Thyroid gland (tissue), 4 donors: ENCODE data around the gene ZNF384. TPM values are rescaled to one million over a fixed set of nuclear protein-coding genes. Genes with fewer than 3 reads are reported as not detected.

ENCODE experiments used
- DNase-seq, 2 donors: peaks; one replicate each; pipeline ENCODE4 v3.0.0-alpha.2; 2019
- H3K27ac ChIP-seq, 3 donors: fragments of 200-600 bp; sonication (generic); 1 replicate in 2 of 3; 2 replicates in 1 of 3; pipeline ENCODE4 v1.5.1; 2016 to 2019; ENCODE audit warnings: mild to moderate bottlenecking in 1 of 3, moderate library complexity in 1 of 3
- H3K27me3 ChIP-seq: fragments of 200-600 bp; sonication (generic); one replicate; pipeline ENCODE4 v1.5.1; 2019
- H3K36me3 ChIP-seq, 2 donors: fragments of 200-600 bp; sonication (generic); one replicate each; pipeline ENCODE4 v1.5.1; 2016 to 2019
- H3K4me1 ChIP-seq, 2 donors: fragments of 200-600 bp; sonication (generic); one replicate each; pipeline ENCODE4 v1.5.1; 2017 to 2019
- H3K4me3 ChIP-seq, 3 donors: fragments of 200-600 bp; sonication (generic); replicated peaks in 1 of 3; 1 replicate in 2 of 3; 2 replicates in 1 of 3; pipeline ENCODE4 v1.5.1; 2016; ENCODE audit warnings: mild to moderate bottlenecking in 1 of 3
- H3K9me3 ChIP-seq: fragments of 200-600 bp; sonication (generic); one replicate; pipeline ENCODE4 v1.5.1; 2017
- POLR2A ChIP-seq, 2 donors: fragments of 450-650 bp; IDR thresholded peaks; one replicate each; pipeline ENCODE4 v1.6.1; 2017; ENCODE audit warnings: antibody characterized with exemption in 2 of 2, mild to moderate bottlenecking in 2 of 2, moderate library complexity in 1 of 2
- WGBS, 2 donors: methylation state at CpG; one replicate each; pipeline ENCODE4 v1.1.5; 2017; 5-methylcytosine and 5-hydroxymethylcytosine counted together
- intact Hi-C: fragments of 100-400 bp; cut with DNase I; formaldehyde crosslinking; loops from one replicate; pipeline ENCODE4 v1.15.1; 2023
- total RNA-seq, 4 donors: library from RNA; depleted of rRNA; stranded (reverse); fragments of >200 nt; gene quantifications; one replicate each; pipeline ENCODE4 v1.2.3, GENCODE V29; 2016
- TF ChIP-seq, protein P1 (sequence below), 6 experiments: fragments of 200-600 bp in 3 of 6; fragments of 450-650 bp in 3 of 6; sonication (generic) in 3 of 6; IDR thresholded peaks; one replicate each; pipeline ENCODE4 v1.5.1; 2016 to 2019; ENCODE audit warnings: antibody characterized with exemption in 6 of 6, mild to moderate bottlenecking in 2 of 6, inconsistent platforms in 1 of 6, moderate library complexity in 1 of 6

Gene ZNF384
- total RNA-seq, 4 donors from 2014 or later = 41.9 to 72.8 (median 53.1) TPM

DNA sequence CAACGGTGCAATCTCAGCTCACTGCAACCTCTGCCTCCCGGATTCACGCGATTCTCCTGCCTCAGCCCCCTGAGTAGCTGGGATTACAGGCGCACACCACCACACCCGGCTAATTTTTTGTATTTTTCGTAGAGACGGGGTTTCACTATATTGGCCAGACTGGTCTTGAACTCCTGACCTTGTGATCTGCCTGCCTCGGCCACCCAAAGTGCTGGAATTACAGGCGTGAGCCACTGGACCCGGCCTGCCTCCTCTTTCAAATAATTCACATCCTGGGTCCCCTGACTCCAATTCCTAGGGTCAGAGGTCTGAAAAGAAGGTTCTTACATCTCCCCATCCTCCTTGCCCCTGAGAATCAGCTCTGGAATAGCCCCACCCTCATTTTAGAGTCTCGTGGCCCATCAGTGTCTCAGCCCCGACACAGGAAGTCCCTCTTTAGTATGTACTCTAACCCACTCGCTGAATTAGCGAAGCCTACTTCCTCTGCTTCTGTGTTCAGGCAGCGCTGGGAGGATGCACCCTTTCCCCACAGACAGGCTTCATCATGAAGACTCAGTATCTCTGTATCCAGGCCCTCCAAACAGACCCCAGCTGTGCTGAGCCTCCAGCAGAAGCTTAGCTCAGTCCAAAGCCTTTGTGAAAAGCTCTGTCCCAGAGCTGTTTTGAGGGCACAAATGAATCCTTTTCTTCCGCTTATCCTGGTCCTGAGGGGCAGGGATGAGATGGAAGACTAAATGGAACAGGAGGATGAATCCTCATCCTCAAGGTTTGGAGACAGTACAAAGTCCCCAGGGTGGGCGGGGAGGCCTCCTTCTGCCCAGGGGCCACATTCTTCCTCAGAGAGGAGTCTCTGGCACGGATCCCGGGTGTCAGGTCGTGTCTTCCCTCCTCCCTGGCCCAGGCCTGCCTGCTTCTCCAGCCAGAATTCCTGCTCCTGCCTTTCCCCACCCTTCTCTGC lies 56.9 kb downstream of the ZNF384 start:
- peaks cover 0 to 32% of the 10 kb centered on the region in 2 donors for H3K4me1 ChIP-seq
- peak overlapping the region; percentile 33 to 59 (median 52) for H3K27ac ChIP-seq
- intact Hi-C loops = no loop called here
- no peaks in the 10 kb centered on the region for H3K36me3 ChIP-seq
- no peaks in the 10 kb centered on the region for H3K9me3 ChIP-seq
- TF ChIP-seq, protein P1, sequence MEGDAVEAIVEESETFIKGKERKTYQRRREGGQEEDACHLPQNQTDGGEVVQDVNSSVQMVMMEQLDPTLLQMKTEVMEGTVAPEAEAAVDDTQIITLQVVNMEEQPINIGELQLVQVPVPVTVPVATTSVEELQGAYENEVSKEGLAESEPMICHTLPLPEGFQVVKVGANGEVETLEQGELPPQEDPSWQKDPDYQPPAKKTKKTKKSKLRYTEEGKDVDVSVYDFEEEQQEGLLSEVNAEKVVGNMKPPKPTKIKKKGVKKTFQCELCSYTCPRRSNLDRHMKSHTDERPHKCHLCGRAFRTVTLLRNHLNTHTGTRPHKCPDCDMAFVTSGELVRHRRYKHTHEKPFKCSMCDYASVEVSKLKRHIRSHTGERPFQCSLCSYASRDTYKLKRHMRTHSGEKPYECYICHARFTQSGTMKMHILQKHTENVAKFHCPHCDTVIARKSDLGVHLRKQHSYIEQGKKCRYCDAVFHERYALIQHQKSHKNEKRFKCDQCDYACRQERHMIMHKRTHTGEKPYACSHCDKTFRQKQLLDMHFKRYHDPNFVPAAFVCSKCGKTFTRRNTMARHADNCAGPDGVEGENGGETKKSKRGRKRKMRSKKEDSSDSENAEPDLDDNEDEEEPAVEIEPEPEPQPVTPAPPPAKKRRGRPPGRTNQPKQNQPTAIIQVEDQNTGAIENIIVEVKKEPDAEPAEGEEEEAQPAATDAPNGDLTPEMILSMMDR (IDR thresholded peaks at IDR 0.05) = no peak
- no peak for TF ChIP-seq POLR2A (IDR thresholded peaks at IDR 0.05)
- H3K4me3 ChIP-seq = no peak overlapping the region
- H3K27me3 ChIP-seq = no peaks in the 10 kb centered on the region
- WGBS, 2 donors = 64 to 65% methylated on average over 21 of the region's 21 CpGs
- DNase-seq = peak; percentile 37 to 43

DNA sequence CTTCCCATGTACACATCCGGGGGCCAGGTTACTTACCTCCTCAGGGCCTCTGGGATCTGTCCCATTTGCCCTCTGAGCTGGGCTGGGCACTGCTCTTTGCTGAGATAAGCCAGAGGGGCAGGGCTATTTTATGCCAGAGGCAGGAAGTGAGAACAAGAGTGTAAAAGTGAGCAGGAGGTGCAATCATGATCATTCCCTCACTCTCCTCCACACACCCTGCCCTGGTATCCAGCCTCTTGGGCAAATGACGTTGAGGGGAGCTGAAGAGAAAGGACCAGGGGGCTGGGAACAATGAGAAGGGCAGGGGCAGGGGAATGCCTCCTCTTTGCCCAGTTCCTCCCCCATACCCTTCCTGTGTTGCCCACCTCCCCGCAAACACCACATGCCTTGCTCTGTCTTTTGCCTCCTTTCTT lies 57.6 kb downstream of the ZNF384 start:
- no peaks in the 10 kb centered on the region for H3K36me3 ChIP-seq
- intact Hi-C loops = no loop called here
- H3K4me3 ChIP-seq = no peak overlapping the region
- DNase-seq = no peak
- peaks cover 0 to 26% of the 10 kb centered on the region in 2 donors for H3K4me1 ChIP-seq
- WGBS, 2 donors = 82 to 85% methylated on average over 3 of the region's 3 CpGs
- H3K27ac ChIP-seq = no peak overlapping the region
- TF ChIP-seq, protein P1 (IDR thresholded peaks at IDR 0.05) = no peak
- no peak for TF ChIP-seq POLR2A (IDR thresholded peaks at IDR 0.05)
- no peaks in the 10 kb centered on the region for H3K27me3 ChIP-seq
- no peaks in the 10 kb centered on the region for H3K9me3 ChIP-seq

GRCh38 chr12:6630736-6631135 lies 58.4 kb downstream of the ZNF384 start:
- no peaks in the 10 kb centered on the region for H3K27me3 ChIP-seq
- TF ChIP-seq POLR2A (IDR thresholded peaks at IDR 0.05) = no peak
- TF ChIP-seq, protein P1 (IDR thresholded peaks at IDR 0.05) = no peak
- WGBS, 2 donors = 53 to 56% methylated on average over 5 of the region's 5 CpGs
- H3K36me3 ChIP-seq = no peaks in the 10 kb centered on the region
- no peak overlapping the region for H3K27ac ChIP-seq
- peaks cover 0 to 18% of the 10 kb centered on the region in 2 donors for H3K4me1 ChIP-seq
- no peak for DNase-seq
- H3K4me3 ChIP-seq = no peak overlapping the region
- no peaks in the 10 kb centered on the region for H3K9me3 ChIP-seq
- intact Hi-C loops = no loop called here

DNA sequence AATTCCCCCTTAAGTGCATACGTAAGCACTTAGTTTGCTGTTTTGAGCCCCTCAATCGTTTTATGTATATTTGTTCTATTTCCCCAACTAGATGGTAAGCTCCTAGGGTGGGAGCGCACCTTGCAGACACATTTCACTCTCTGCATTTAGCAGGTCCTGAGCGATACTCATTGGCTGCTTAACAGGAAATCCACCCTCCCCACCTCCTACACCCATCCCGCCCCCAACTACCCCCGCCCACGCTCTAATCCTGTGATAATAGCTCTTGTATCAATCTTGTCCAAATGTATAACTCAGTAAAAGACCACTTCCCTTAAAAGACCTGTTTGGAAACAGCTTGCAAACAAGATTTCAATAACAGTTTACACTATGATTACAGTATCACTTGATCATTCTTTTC lies 61.6 kb downstream of the ZNF384 start:
- DNase-seq = no peak
- Histone ChIP-seq H3K27ac (no peak overlapping the region), H3K27me3 (no peaks in the 10 kb centered on the region), H3K4me3 (no peak overlapping the region), H3K9me3 (no peaks in the 10 kb centered on the region), H3K36me3 (no peaks in the 10 kb centered on the region), H3K4me1 (peaks cover 0 to 2% of the 10 kb centered on the region in 2 donors)
- TF ChIP-seq, protein P1 (IDR thresholded peaks at IDR 0.05) = no peak
- no peak for TF ChIP-seq POLR2A (IDR thresholded peaks at IDR 0.05)
- intact Hi-C loops = loop anchor here (10.0 kb wide), 1 partner anchor 207 kb away; no protein-coding TSS in a partner anchor
- 62 to 65% methylated on average over 7 of the region's 7 CpGs for WGBS, 2 donors
